GM12878 (cell line): ENCODE measurements around the gene DERL2. TPM values are rescaled to one million over a fixed set of nuclear protein-coding genes. Genes with fewer than 3 reads are reported as not detected.
A peak's percentile ranks its signal among the peaks of the same experiment; 100 is the strongest.

Experiments
- BCL11A ChIP-seq: IDR thresholded peaks from 2 replicates; pipeline ENCODE4 v1.6.1; 2011; ENCODE audit warnings: low read depth, low read length
- CBX5 ChIP-seq: sonication (generic); IDR thresholded peaks from 2 replicates; pipeline ENCODE4 v1.6.1; 2016; ENCODE audit warnings: low read depth, moderate library complexity, mild to moderate bottlenecking, inconsistent platforms
- FOXK2 ChIP-seq: fragments of 450-650 bp; IDR thresholded peaks from 2 replicates; pipeline ENCODE4 v1.6.1; 2017; ENCODE audit warnings: mild to moderate bottlenecking, moderate library complexity
- FOXM1 ChIP-seq: IDR thresholded peaks from 2 replicates; pipeline ENCODE4 v1.6.1; 2012; ENCODE audit warnings: low read depth, mild to moderate bottlenecking, inconsistent platforms, low read length, moderate library complexity
- GABPA ChIP-seq: IDR thresholded peaks from 2 replicates; pipeline ENCODE4 v1.6.1; 2014; ENCODE audit warnings: antibody characterized with exemption, low read depth, mild to moderate bottlenecking, inconsistent platforms
- GATAD2B ChIP-seq: fragments of 450-650 bp; conservative IDR thresholded peaks from 2 replicates; pipeline ENCODE4 v1.6.1; 2017; ENCODE audit warnings: low read depth, mild to moderate bottlenecking, moderate library complexity
- IKZF2 ChIP-seq, 2 experiments: fragments of 450-650 bp; IDR thresholded peaks; 2 replicates each; pipeline ENCODE4 v1.6.1; 2017; ENCODE audit warnings: mild to moderate bottlenecking in 2 of 2, moderate library complexity in 2 of 2
- KAT2A ChIP-seq: conservative IDR thresholded peaks from 2 replicates; pipeline ENCODE4 v1.6.1; 2011; ENCODE audit warnings: low read depth, low read length; ENCODE audit not compliant: control insufficient read depth
- MTA2 ChIP-seq: fragments of 450-650 bp; IDR thresholded peaks from 2 replicates; pipeline ENCODE4 v1.6.1; 2016; ENCODE audit warnings: low read depth, mild to moderate bottlenecking, moderate library complexity
- NFXL1 ChIP-seq: fragments of 450-650 bp; IDR thresholded peaks from 2 replicates; pipeline ENCODE4 v1.6.1; 2017; ENCODE audit warnings: antibody characterized with exemption, mild to moderate bottlenecking, borderline replicate concordance
- NR2C2 ChIP-seq: IDR thresholded peaks from 2 replicates; pipeline ENCODE4 v1.6.1; 2011; ENCODE audit warnings: borderline replicate concordance, low read depth; ENCODE audit not compliant: control insufficient read depth, insufficient read length
- NR2F1 ChIP-seq: fragments of 450-650 bp; conservative IDR thresholded peaks from 2 replicates; pipeline ENCODE4 v1.6.1; 2017; ENCODE audit warnings: mild to moderate bottlenecking
- NRF1 ChIP-seq: conservative IDR thresholded peaks from 2 replicates; pipeline ENCODE4 v1.6.1; 2011; ENCODE audit warnings: mild to moderate bottlenecking, low read depth, low read length, improper control_type of control experiment
- PAX5 ChIP-seq: IDR thresholded peaks from 2 replicates; pipeline ENCODE4 v1.6.1; 2011; ENCODE audit warnings: low read depth, low read length, borderline replicate concordance
- POLR2A ChIP-seq: IDR thresholded peaks from 2 replicates; pipeline ENCODE4 v1.6.1; 2011; ENCODE audit warnings: low read depth, mild to moderate bottlenecking, low read length
- POLR2AphosphoS2 ChIP-seq: IDR thresholded peaks from 2 replicates; pipeline ENCODE4 v1.6.1; 2011; ENCODE audit warnings: low read depth, mild to moderate bottlenecking, low read length, improper control_type of control experiment, moderate library complexity
- RAD21 ChIP-seq: IDR thresholded peaks from 2 replicates; pipeline ENCODE4 v1.6.1; 2011; ENCODE audit warnings: mild to moderate bottlenecking, low read depth, low read length, moderate library complexity; ENCODE audit not compliant: insufficient read depth
- SMAD5 ChIP-seq: IDR thresholded peaks from 2 replicates; pipeline ENCODE4 v1.6.1; 2016; ENCODE audit warnings: antibody characterized with exemption, low read depth
- WRNIP1 ChIP-seq: IDR thresholded peaks from 2 replicates; pipeline ENCODE4 v1.6.1; 2011; ENCODE audit warnings: low read depth, low read length, improper control_type of control experiment, borderline replicate concordance
- ZBTB4 ChIP-seq: fragments of 450-650 bp; formaldehyde crosslinking; IDR thresholded peaks from 2 replicates; pipeline ENCODE4 v1.4.0; 2022; ENCODE audit warnings: mild to moderate bottlenecking, moderate library complexity
- polyA plus RNA-seq, 11 experiments: library from polyadenylated mRNA; depleted of rRNA in 4 of 11; unstranded in 6 of 11; stranded (reverse) in 5 of 11; fragments of >200 nt; fragmentation: Nextera tagmentation in 4 of 11; fragmentation: Illumina TruSeq in 1 of 11; extraction: Ambion mirVana in 4 of 11; extraction: Trizol in 1 of 11; gene quantifications; 1 replicate in 1 of 11; 2 replicates in 10 of 11; pipeline versions ENCODE4 v1.2.1 to v1.2.3, GENCODE V29; 2011 to 2016; ENCODE audit warnings: inconsistent platforms in 2 of 11, missing spikeins in 2 of 11, low read depth in 1 of 11
- total RNA-seq, 4 experiments: library from RNA; depleted of rRNA in 3 of 4; stranded (reverse); fragments of >200 nt in 3 of 4; fragmentation: Illumina TruSeq in 1 of 4; extraction: Trizol in 1 of 4; gene quantifications; 2 replicates each; pipeline versions ENCODE4 v1.2.1 to v1.2.3, GENCODE V29; 2013 to 2021
- TF ChIP-seq, protein P1 (sequence below): fragments of 450-650 bp; conservative IDR thresholded peaks from 2 replicates; pipeline ENCODE4 v1.6.1; 2017; ENCODE audit warnings: mild to moderate bottlenecking, moderate library complexity
- TF ChIP-seq, protein P2 (sequence below): fragments of 450-650 bp; IDR thresholded peaks from 2 replicates; pipeline ENCODE4 v1.6.1; 2018; ENCODE audit warnings: mild to moderate bottlenecking, low read depth, moderate library complexity; ENCODE audit not compliant: partially characterized antibody

The DERL2 gene
- total and polyA plus RNA-seq, 10 of the 15 experiments (the other 5 are each of a cell fraction or from before 2014, with no cell fraction given), result 40.5 to 236 (median 69.3) TPM

GRCh38 chr17:5486206-5487124, 487 bp upstream of the DERL2 start, which contains the start of gene MIS12 (continued):
- TF ChIP-seq FOXK2 (no peak), BCL11A (peak; percentile 24; the same call in 1 of the 2 replicates), NRF1 (no peak), KAT2A (no peak), GABPA (peak; percentile 88), ZBTB4 (no peak), PAX5 (peak; percentile 9; the same call in 1 of the 2 replicates), SMAD5 (peak; percentile 93), NR2F1 (peak; percentile 81; the same call in 1 of the 2 replicates), FOXM1 (no peak), NR2C2 (no peak), MTA2 (no peak), NFXL1 (no peak), CBX5 (no peak), GATAD2B (peak; percentile 68), IKZF2 (IDR thresholded peaks at IDR 0.05) (peak; percentile 12 to 22; a peak in 2 of 4 replicates), POLR2A (peak; percentile 98), POLR2AphosphoS2 (peak; percentile 51; the same call in 1 of the 2 replicates), RAD21 (no peak), WRNIP1 (no peak)
- TF ChIP-seq, protein P1, sequence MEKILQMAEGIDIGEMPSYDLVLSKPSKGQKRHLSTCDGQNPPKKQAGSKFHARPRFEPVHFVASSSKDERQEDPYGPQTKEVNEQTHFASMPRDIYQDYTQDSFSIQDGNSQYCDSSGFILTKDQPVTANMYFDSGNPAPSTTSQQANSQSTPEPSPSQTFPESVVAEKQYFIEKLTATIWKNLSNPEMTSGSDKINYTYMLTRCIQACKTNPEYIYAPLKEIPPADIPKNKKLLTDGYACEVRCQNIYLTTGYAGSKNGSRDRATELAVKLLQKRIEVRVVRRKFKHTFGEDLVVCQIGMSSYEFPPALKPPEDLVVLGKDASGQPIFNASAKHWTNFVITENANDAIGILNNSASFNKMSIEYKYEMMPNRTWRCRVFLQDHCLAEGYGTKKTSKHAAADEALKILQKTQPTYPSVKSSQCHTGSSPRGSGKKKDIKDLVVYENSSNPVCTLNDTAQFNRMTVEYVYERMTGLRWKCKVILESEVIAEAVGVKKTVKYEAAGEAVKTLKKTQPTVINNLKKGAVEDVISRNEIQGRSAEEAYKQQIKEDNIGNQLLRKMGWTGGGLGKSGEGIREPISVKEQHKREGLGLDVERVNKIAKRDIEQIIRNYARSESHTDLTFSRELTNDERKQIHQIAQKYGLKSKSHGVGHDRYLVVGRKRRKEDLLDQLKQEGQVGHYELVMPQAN, result peak; percentile 96
- TF ChIP-seq, protein P2, sequence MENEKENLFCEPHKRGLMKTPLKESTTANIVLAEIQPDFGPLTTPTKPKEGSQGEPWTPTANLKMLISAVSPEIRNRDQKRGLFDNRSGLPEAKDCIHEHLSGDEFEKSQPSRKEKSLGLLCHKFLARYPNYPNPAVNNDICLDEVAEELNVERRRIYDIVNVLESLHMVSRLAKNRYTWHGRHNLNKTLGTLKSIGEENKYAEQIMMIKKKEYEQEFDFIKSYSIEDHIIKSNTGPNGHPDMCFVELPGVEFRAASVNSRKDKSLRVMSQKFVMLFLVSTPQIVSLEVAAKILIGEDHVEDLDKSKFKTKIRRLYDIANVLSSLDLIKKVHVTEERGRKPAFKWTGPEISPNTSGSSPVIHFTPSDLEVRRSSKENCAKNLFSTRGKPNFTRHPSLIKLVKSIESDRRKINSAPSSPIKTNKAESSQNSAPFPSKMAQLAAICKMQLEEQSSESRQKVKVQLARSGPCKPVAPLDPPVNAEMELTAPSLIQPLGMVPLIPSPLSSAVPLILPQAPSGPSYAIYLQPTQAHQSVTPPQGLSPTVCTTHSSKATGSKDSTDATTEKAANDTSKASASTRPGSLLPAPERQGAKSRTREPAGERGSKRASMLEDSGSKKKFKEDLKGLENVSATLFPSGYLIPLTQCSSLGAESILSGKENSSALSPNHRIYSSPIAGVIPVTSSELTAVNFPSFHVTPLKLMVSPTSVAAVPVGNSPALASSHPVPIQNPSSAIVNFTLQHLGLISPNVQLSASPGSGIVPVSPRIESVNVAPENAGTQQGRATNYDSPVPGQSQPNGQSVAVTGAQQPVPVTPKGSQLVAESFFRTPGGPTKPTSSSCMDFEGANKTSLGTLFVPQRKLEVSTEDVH, result peak; percentile 93
